IMR-90 (cell line): ENCODE measurements around the gene GLCE. TPM values are rescaled to one million over a fixed set of nuclear protein-coding genes. Genes with fewer than 3 reads are reported as not detected.
A peak's percentile ranks its signal among the peaks of the same experiment; 100 is the strongest.

ENCODE experiments used
- ATAC-seq: fragments of 200-7000 bp; cut with Tn5 transposase; 2 replicates; pipeline ENCODE4 v1.9.1; 2020; ENCODE audit warnings: low read depth, mild to moderate bottlenecking, moderate library complexity
- BruUV-seq: library from RNA; stranded (reverse); fragments of 400-500 nt; replicated peaks from 2 replicates; lab custom pipeline; 2021; lab: Mats Ljungman, UMichigan
- CTCF ChIA-PET: fragments of 300-600 bp; formaldehyde crosslinking; extraction: SDS; loops from one replicate; lab custom pipeline; 2021; ENCODE audit warnings: antibody characterized with exemption; lab: Yijun Ruan, JAX
- POLR2A ChIA-PET: fragments of 300-600 bp; sonication (Branson Sonifier 250); formaldehyde crosslinking; loops from one replicate; lab custom pipeline; 2022; ENCODE audit warnings: antibody characterized with exemption; ENCODE audit not compliant: unreplicated experiment; lab: Charles Lee
- DNase-seq: peaks from one replicate; pipeline ENCODE4 v3.0.0; 2013
- H2AFZ ChIP-seq: replicated peaks from 2 replicates; pipeline ENCODE3; 2013; ENCODE audit warnings: low read length, mild to moderate bottlenecking; ENCODE audit not compliant: poor library complexity
- H2AK5ac ChIP-seq: 2 replicates; pipeline ENCODE4 v1.6.1; 2013; ENCODE audit warnings: low read depth, low read length, inconsistent platforms
- H2AK9ac ChIP-seq: replicated peaks from 2 replicates; pipeline ENCODE3; 2013; ENCODE audit warnings: mild to moderate bottlenecking, low read depth, low read length, moderate library complexity; ENCODE audit not compliant: poor library complexity
- H2BK120ac ChIP-seq: 2 replicates; pipeline ENCODE4 v1.6.1; 2013; ENCODE audit warnings: low read depth, low read length, inconsistent platforms
- H2BK15ac ChIP-seq: 3 replicates; pipeline ENCODE4 v1.6.1; 2013; ENCODE audit warnings: low read depth, low read length, inconsistent platforms
- H2BK20ac ChIP-seq: 2 replicates; pipeline ENCODE4 v1.6.1; 2013; ENCODE audit warnings: low read depth, mild to moderate bottlenecking, inconsistent platforms, low read length, moderate library complexity
- H2BK5ac ChIP-seq: 2 replicates; pipeline ENCODE4 v1.6.1; 2013; ENCODE audit warnings: mild to moderate bottlenecking, low read depth, low read length, inconsistent platforms; ENCODE audit not compliant: poor library complexity, severe bottlenecking
- H3K14ac ChIP-seq: replicated peaks from 2 replicates; pipeline ENCODE4 v1.6.1; 2013; ENCODE audit warnings: low read depth, low read length, inconsistent platforms
- H3K18ac ChIP-seq: 2 replicates; pipeline ENCODE4 v1.6.1; 2013; ENCODE audit warnings: low read depth, low read length, control low read depth
- H3K23ac ChIP-seq: 2 replicates; pipeline ENCODE4 v1.6.1; 2013; ENCODE audit warnings: low read depth, low read length, inconsistent platforms
- H3K27ac ChIP-seq: 2 replicates; pipeline ENCODE4 v1.5.1; 2013; ENCODE audit warnings: mild to moderate bottlenecking, control low read depth, low read length; ENCODE audit not compliant: insufficient read depth
- H3K27me3 ChIP-seq: 2 replicates; pipeline ENCODE4 v1.6.1; 2013; ENCODE audit warnings: low read length; ENCODE audit not compliant: control insufficient read depth, insufficient read depth
- H3K36me3 ChIP-seq: 2 replicates; pipeline ENCODE4 v1.6.1; 2013; ENCODE audit warnings: low read length, mixed read lengths; ENCODE audit not compliant: control insufficient read depth, insufficient read depth
- H3K4ac ChIP-seq: 2 replicates; pipeline ENCODE4 v1.6.1; 2013; ENCODE audit warnings: low read depth, low read length, inconsistent platforms
- H3K4me1 ChIP-seq: 2 replicates; pipeline ENCODE4 v1.6.1; 2013; ENCODE audit warnings: low read length, mixed read lengths; ENCODE audit not compliant: control insufficient read depth, insufficient read depth
- H3K4me2 ChIP-seq: 2 replicates; pipeline ENCODE4 v1.6.1; 2013; ENCODE audit warnings: low read depth, mild to moderate bottlenecking, control low read depth, low read length, moderate library complexity
- H3K4me3 ChIP-seq: 2 replicates; pipeline ENCODE4 v1.5.1; 2013; ENCODE audit warnings: low read depth, mild to moderate bottlenecking, control low read depth, low read length, moderate library complexity; ENCODE audit not compliant: insufficient read depth
- H3K56ac ChIP-seq: 2 replicates; pipeline ENCODE4 v1.6.1; 2013; ENCODE audit warnings: low read length, inconsistent platforms; ENCODE audit not compliant: insufficient read depth; ENCODE audit errors: extremely low read depth
- H3K79me1 ChIP-seq, 2 experiments: 2 replicates each; pipeline ENCODE4 v1.6.1; 2013; ENCODE audit warnings: low read length in 2 of 2, inconsistent platforms in 1 of 2, low read depth in 1 of 2
- H3K9ac ChIP-seq: 2 replicates; pipeline ENCODE4 v1.6.1; 2013; ENCODE audit warnings: low read depth, low read length, control low read depth
- H3K9me1 ChIP-seq: 2 replicates; pipeline ENCODE4 v1.6.1; 2013; ENCODE audit warnings: low read length, inconsistent platforms; ENCODE audit not compliant: insufficient read depth
- H3K9me3 ChIP-seq: 2 replicates; pipeline ENCODE4 v1.6.1; 2013; ENCODE audit warnings: low read length; ENCODE audit not compliant: control insufficient read depth, insufficient read depth
- H4K20me1 ChIP-seq: 2 replicates; pipeline ENCODE4 v1.6.1; 2013; ENCODE audit warnings: low read length, inconsistent platforms; ENCODE audit not compliant: insufficient read depth
- H4K5ac ChIP-seq: 2 replicates; pipeline ENCODE4 v1.6.1; 2013; ENCODE audit warnings: mild to moderate bottlenecking, low read depth, low read length, control low read depth
- H4K8ac ChIP-seq, 2 experiments: 2 replicates each; pipeline ENCODE4 v1.6.1; 2013; ENCODE audit warnings: low read depth in 2 of 2, low read length in 2 of 2, control low read depth in 1 of 2, inconsistent platforms in 1 of 2
- H4K91ac ChIP-seq: 2 replicates; pipeline ENCODE4 v1.6.1; 2013; ENCODE audit warnings: low read depth, low read length, inconsistent platforms; ENCODE audit not compliant: insufficient read depth
- BHLHE40 ChIP-seq: fragments of 150-350 bp; IDR thresholded peaks from 2 replicates; pipeline ENCODE4 v1.6.1; 2016; ENCODE audit warnings: mild to moderate bottlenecking, low read depth, low read length
- CEBPB ChIP-seq: IDR thresholded peaks from 2 replicates; pipeline ENCODE4 v1.6.1; 2012; ENCODE audit warnings: low read depth, low read length, improper control_type of control experiment
- CHD1 ChIP-seq: IDR thresholded peaks from 2 replicates; pipeline ENCODE4 v1.6.1; 2012; ENCODE audit warnings: low read depth, low read length, improper control_type of control experiment
- FOS ChIP-seq: fragments of 150-350 bp; IDR thresholded peaks from 2 replicates; pipeline ENCODE4 v1.6.1; 2016; ENCODE audit warnings: low read depth, low read length
- MAFK ChIP-seq: IDR thresholded peaks from 2 replicates; pipeline ENCODE4 v1.6.1; 2012; ENCODE audit warnings: low read depth, low read length, improper control_type of control experiment
- MXI1 ChIP-seq: IDR thresholded peaks from 2 replicates; pipeline ENCODE4 v1.6.1; 2012; ENCODE audit warnings: low read depth, mild to moderate bottlenecking, low read length, moderate library complexity, borderline replicate concordance
- NFE2L2 ChIP-seq: fragments of 150-350 bp; IDR thresholded peaks from 2 replicates; pipeline ENCODE4 v1.6.1; 2016; ENCODE audit warnings: low read depth, mild to moderate bottlenecking, low read length
- POLR2A ChIP-seq: IDR thresholded peaks from 2 replicates; pipeline ENCODE4 v1.6.1; 2012; ENCODE audit warnings: mild to moderate bottlenecking, low read depth, low read length
- RAD21 ChIP-seq: IDR thresholded peaks from 2 replicates; pipeline ENCODE4 v1.6.1; 2012; ENCODE audit warnings: low read length, improper control_type of control experiment
- RCOR1 ChIP-seq: IDR thresholded peaks from 2 replicates; pipeline ENCODE4 v1.6.1; 2012; ENCODE audit warnings: mild to moderate bottlenecking, low read length, improper control_type of control experiment; ENCODE audit not compliant: insufficient replicate concordance
- RFX5 ChIP-seq: IDR thresholded peaks from 2 replicates; pipeline ENCODE4 v1.8.0; 2012; ENCODE audit warnings: low read depth, mild to moderate bottlenecking, low read length, moderate library complexity
- SMC3 ChIP-seq: fragments of 150-350 bp; IDR thresholded peaks from 2 replicates; pipeline ENCODE4 v1.6.1; 2016; ENCODE audit warnings: low read depth, mild to moderate bottlenecking, antibody characterized with exemption, low read length, moderate library complexity
- USF2 ChIP-seq: fragments of 150-350 bp; IDR thresholded peaks from 2 replicates; pipeline ENCODE4 v1.6.1; 2017; ENCODE audit warnings: mild to moderate bottlenecking, antibody characterized with exemption, low read length, low read depth
- WGBS, 2 experiments: methylation state at CpG; one replicate each; pipeline versions ENCODE4 v1.1.5 to v1.1.7; 2013; ENCODE audit warnings: missing lambda C conversion rate in 2 of 2; ENCODE audit not compliant: insufficient read length in 1 of 2; ENCODE audit errors: extremely low coverage in 2 of 2; 5-methylcytosine and 5-hydroxymethylcytosine counted together
- dilution Hi-C: fragments of 300-500 bp; cut with HindIII; formaldehyde crosslinking; loops from one replicate; pipeline ENCODE4 v1.14.3; 2018; ENCODE audit warnings: low sequenced_read_pairs; ENCODE audit not compliant: unreplicated experiment
- in situ Hi-C: fragments of 300-500 bp; cut with MboI; formaldehyde crosslinking; loops from 3 replicates; pipeline ENCODE4 v1.14.3; 2019; ENCODE audit warnings: low sequenced_read_pairs, inconsistent platforms, mixed read lengths
- intact Hi-C: fragments of 100-400 bp; cut with micrococcal nuclease; formaldehyde crosslinking; loops from 2 replicates; pipeline ENCODE4 v1.10.0; 2022
- polyA plus RNA-seq, 3 experiments: library from polyadenylated mRNA; depleted of rRNA; stranded (reverse); fragments of >200 nt; gene quantifications; 2 replicates each; pipeline ENCODE4 v1.2.3, GENCODE V29; 2012; ENCODE audit warnings: low replicate concordance in 1 of 3
- total RNA-seq: library from RNA; depleted of rRNA; stranded (reverse); fragments of >200 nt; gene quantifications from 2 replicates; pipeline ENCODE4 v1.2.3, GENCODE V29; 2012
- TF ChIP-seq, protein P1 (sequence below): fragments of 150-350 bp; IDR thresholded peaks from 2 replicates; pipeline ENCODE4 v1.6.1; 2016; ENCODE audit warnings: low read depth, mild to moderate bottlenecking, low read length, moderate library complexity, borderline replicate concordance
- TF ChIP-seq, protein P2 (sequence below): conservative IDR thresholded peaks from 2 replicates; pipeline ENCODE4 v1.5.1; 2012; ENCODE audit warnings: mild to moderate bottlenecking, low read depth, low read length, improper control_type of control experiment

The GLCE gene
- total and polyA plus RNA-seq, 2 of the 4 experiments (the other 2 are of a cell fraction), result 15.3 to 29.6 TPM

DNA sequence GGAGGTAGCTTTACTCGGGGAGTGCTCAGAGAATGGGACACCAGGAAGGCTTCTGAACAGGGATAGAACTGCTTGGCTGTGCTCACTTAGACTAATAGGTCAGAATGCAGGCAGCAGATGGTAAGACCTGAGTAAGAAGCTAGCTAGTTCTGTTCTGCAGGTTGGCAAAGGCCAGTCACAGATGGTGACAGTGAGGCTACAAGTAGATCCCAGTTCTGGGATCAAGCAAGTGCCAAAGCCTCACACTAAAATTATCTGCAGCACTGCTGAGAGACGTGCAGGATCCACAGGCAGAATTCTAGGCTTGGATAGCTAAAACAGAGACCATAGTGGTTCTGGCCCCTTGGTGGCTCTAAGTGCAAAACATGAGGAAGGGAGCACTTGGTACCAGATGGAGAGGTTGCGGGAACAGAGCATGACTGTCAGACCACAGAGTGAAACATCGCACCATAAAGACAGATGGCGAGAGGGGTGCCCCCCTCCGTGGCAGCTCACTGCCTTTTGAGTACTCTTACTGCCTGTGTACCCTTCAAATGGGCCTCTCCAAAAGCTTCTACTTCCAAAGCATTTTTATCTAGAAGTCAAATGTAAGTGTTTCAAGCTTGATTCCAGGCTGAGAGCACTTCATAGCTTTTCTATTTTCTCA is 3.6 kb upstream of the GLCE start:
- Histone ChIP-seq H4K5ac (no peak overlapping the region), H3K4me2 (no peak overlapping the region), H2BK5ac (no peak overlapping the region), H4K20me1 (no peaks in the 10 kb centered on the region), H3K18ac (no peak overlapping the region), H3K9me3 (no peaks in the 10 kb centered on the region), H3K27me3 (no peaks in the 10 kb centered on the region), H3K9me1 (peaks cover 5% of the 10 kb centered on the region; the same call in 1 of the 2 replicates), H2AK9ac (no peak overlapping the region), H3K9ac (no peak overlapping the region), H2BK120ac (no peak overlapping the region), H3K14ac (no peak overlapping the region), H3K23ac (no peak overlapping the region), H4K8ac (no peak overlapping the region), H3K56ac (no peak overlapping the region), H3K36me3 (no peaks in the 10 kb centered on the region), H3K4ac (no peak overlapping the region; the same call in 1 of the 2 replicates), H3K4me3 (no peak overlapping the region), H3K4me1 (peaks cover 4% of the 10 kb centered on the region), H2AK5ac (peak overlapping the region; percentile 8; the same call in 1 of the 2 replicates), H2BK15ac (peak overlapping the region; percentile 72; the same call in 2 of the 3 replicates), H2BK20ac (0 out of 2 replicates have a peak overlapping the region, but pooled peaks have one; percentile 5), H2AFZ (peak overlapping the region; percentile 12), H4K91ac (no peak overlapping the region), H3K27ac (no peak overlapping the region), H3K79me1 (peaks cover 0 to 15% of the 10 kb centered on the region in 2 experiments; a peak in 3 of 4 replicates)
- POLR2A ChIA-PET, result no interaction called here
- in situ Hi-C loops, result no loop called here
- ATAC-seq (no peak), DNase-seq (no peak)
- BruUV-seq, result no TSS peak
- CTCF ChIA-PET, result interaction anchor here (0.5 kb wide), 1 partner anchor 17 kb away, joined by 3 read pairs; no protein-coding TSS in a partner anchor
- 88% methylated on average over 1 of the region's 6 CpGs; no CpG with 5 or more reads in 1 of the 2 experiments for WGBS, 2 experiments
- intact Hi-C loops, result no loop called here
- dilution Hi-C loops, result no loop called here
- TF ChIP-seq, protein P1, sequence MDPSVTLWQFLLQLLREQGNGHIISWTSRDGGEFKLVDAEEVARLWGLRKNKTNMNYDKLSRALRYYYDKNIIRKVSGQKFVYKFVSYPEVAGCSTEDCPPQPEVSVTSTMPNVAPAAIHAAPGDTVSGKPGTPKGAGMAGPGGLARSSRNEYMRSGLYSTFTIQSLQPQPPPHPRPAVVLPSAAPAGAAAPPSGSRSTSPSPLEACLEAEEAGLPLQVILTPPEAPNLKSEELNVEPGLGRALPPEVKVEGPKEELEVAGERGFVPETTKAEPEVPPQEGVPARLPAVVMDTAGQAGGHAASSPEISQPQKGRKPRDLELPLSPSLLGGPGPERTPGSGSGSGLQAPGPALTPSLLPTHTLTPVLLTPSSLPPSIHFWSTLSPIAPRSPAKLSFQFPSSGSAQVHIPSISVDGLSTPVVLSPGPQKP, result no peak
- TF ChIP-seq SMC3 (no peak), BHLHE40 (no peak), RCOR1 (no peak), MAFK (no peak), CHD1 (no peak), FOS (no peak), RAD21 (no peak), USF2 (no peak), RFX5 (no peak), NFE2L2 (no peak), MXI1 (no peak), CEBPB (no peak), POLR2A (no peak)
- TF ChIP-seq, protein P2, sequence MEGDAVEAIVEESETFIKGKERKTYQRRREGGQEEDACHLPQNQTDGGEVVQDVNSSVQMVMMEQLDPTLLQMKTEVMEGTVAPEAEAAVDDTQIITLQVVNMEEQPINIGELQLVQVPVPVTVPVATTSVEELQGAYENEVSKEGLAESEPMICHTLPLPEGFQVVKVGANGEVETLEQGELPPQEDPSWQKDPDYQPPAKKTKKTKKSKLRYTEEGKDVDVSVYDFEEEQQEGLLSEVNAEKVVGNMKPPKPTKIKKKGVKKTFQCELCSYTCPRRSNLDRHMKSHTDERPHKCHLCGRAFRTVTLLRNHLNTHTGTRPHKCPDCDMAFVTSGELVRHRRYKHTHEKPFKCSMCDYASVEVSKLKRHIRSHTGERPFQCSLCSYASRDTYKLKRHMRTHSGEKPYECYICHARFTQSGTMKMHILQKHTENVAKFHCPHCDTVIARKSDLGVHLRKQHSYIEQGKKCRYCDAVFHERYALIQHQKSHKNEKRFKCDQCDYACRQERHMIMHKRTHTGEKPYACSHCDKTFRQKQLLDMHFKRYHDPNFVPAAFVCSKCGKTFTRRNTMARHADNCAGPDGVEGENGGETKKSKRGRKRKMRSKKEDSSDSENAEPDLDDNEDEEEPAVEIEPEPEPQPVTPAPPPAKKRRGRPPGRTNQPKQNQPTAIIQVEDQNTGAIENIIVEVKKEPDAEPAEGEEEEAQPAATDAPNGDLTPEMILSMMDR, result no peak
